ENCODE data around the gene TSPAN9. TPM values are rescaled to one million over a fixed set of nuclear protein-coding genes. Genes with fewer than 3 reads are reported as not detected.

Gene TSPAN9
- total and polyA plus RNA-seq, 2 donors from 2014 or later = 62.4 to 81.6 TPM

- intact Hi-C loops (cut with DNase I) = loop anchor here (10.0 kb wide), 1 partner anchor 205 kb away; the partner anchor contains the start of gene TSPAN9
- peaks cover 0 to 5% (median 0%) of the 10 kb centered on the region in 3 donors for H3K4me1 ChIP-seq (ENCODE audit: control insufficient read depth in 2 of 3, insufficient read depth in 2 of 3, low read depth in 1 of 3, low read length in 3 of 3)
- no peak for TF ChIP-seq CTCF (IDR thresholded peaks at IDR 0.05; ENCODE audit: borderline replicate concordance, extremely low read depth, insufficient read depth)
- no peak overlapping the region for H3K27ac ChIP-seq (ENCODE audit: low read depth in 2 of 2, low read length in 2 of 2)
- no peak overlapping the region for H3K4me3 ChIP-seq (ENCODE audit: low read length in 3 of 3)
- DNase-seq (no peak), FAIRE-seq (no peak)
- H3K27me3 ChIP-seq (ENCODE audit: control insufficient read depth, insufficient read depth, low read length) = no peaks in the 10 kb centered on the region
- no peak overlapping the region for H3K9ac ChIP-seq (ENCODE audit: low read length in 3 of 3)
- no peaks in the 10 kb centered on the region for H3K9me3 ChIP-seq (ENCODE audit: control insufficient read depth in 2 of 3, insufficient read depth in 1 of 3, low read length in 3 of 3)
- peaks cover 0 to 36% (median 23%) of the 10 kb centered on the region in 3 donors for H3K36me3 ChIP-seq (ENCODE audit: control insufficient read depth in 2 of 3, insufficient read depth in 3 of 3, low read length in 3 of 3)
These were observed 202.2 kb downstream of the TSPAN9 start for GRCh38 chr12:3279415-3279780.

- FAIRE-seq = no peak
- intact Hi-C loops (cut with DNase I) = loop anchor here (10.0 kb wide), 1 partner anchor 205 kb away; the partner anchor contains the start of gene TSPAN9
- H3K4me3 ChIP-seq (ENCODE audit: low read length in 3 of 3) = no peak overlapping the region
These were observed 202.7 kb downstream of the TSPAN9 start for GRCh38 chr12:3279832-3280231.

GRCh38 chr12:3280967-3281366 is 203.8 kb downstream of the TSPAN9 start:
- no peak overlapping the region for H3K4me3 ChIP-seq (ENCODE audit: low read length in 3 of 3)
- peaks cover 0 to 43% (median 25%) of the 10 kb centered on the region in 3 donors for H3K36me3 ChIP-seq (ENCODE audit: control insufficient read depth in 2 of 3, insufficient read depth in 3 of 3, low read length in 3 of 3)
- H3K27ac ChIP-seq (ENCODE audit: low read depth in 2 of 2, low read length in 2 of 2) = no peak overlapping the region
- H3K27me3 ChIP-seq (ENCODE audit: control insufficient read depth, insufficient read depth, low read length) = no peaks in the 10 kb centered on the region
- TF ChIP-seq CTCF (IDR thresholded peaks at IDR 0.05; ENCODE audit: borderline replicate concordance, extremely low read depth, insufficient read depth) = no peak
- H3K9me3 ChIP-seq (ENCODE audit: control insufficient read depth in 2 of 3, insufficient read depth in 1 of 3, low read length in 3 of 3) = no peaks in the 10 kb centered on the region
- H3K4me1 ChIP-seq (ENCODE audit: control insufficient read depth in 2 of 3, insufficient read depth in 2 of 3, low read depth in 1 of 3, low read length in 3 of 3) = no peaks in the 10 kb centered on the region
- H3K9ac ChIP-seq (ENCODE audit: low read length in 3 of 3) = no peak overlapping the region
- DNase-seq (no peak), FAIRE-seq (no peak)
- intact Hi-C loops (cut with DNase I) = no loop called here

More at GRCh38 chr12:3279832-3280231, 202.7 kb downstream of the TSPAN9 start:
- no peak overlapping the region for H3K27ac ChIP-seq (ENCODE audit: low read depth in 2 of 2, low read length in 2 of 2)
- peaks cover 0 to 40% (median 23%) of the 10 kb centered on the region in 3 donors for H3K36me3 ChIP-seq (ENCODE audit: control insufficient read depth in 2 of 3, insufficient read depth in 3 of 3, low read length in 3 of 3)
- no peak for TF ChIP-seq CTCF (IDR thresholded peaks at IDR 0.05; ENCODE audit: borderline replicate concordance, extremely low read depth, insufficient read depth)
- H3K9me3 ChIP-seq (ENCODE audit: control insufficient read depth in 2 of 3, insufficient read depth in 1 of 3, low read length in 3 of 3) = no peaks in the 10 kb centered on the region
- no peaks in the 10 kb centered on the region for H3K27me3 ChIP-seq (ENCODE audit: control insufficient read depth, insufficient read depth, low read length)
- peaks cover 0 to under 1% (median 0%) of the 10 kb centered on the region in 3 donors for H3K4me1 ChIP-seq (ENCODE audit: control insufficient read depth in 2 of 3, insufficient read depth in 2 of 3, low read depth in 1 of 3, low read length in 3 of 3)
- no peak for DNase-seq
- H3K9ac ChIP-seq (ENCODE audit: low read length in 3 of 3) = no peak overlapping the region
